NCI-H2029 (cell line): ENCODE results near the gene LRRC18.

Experiments
- DNase-seq: peaks from one replicate; lab custom pipeline; 2025; lab: John Stamatoyannopoulos, UW

The LRRC18 gene

DNA sequence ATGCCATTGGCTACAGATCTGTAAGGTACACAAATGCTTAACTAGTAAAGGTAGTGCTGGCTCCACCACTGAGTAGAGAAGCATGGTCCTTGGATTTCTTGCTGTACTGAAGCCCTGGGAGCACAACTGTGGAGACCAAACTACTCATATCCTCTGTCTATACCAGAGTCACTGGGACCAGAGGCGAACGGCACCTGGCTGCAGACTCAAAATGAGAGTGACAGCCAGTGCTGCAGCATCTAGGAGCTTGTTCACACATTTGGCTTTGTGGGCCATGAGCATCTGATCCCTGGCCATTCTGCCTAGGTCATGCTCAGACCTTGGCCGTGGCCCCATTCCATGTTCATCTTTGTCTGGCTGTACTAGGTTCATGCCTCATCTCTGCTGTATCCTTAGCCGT is 31.9 kb downstream of the LRRC18 start:
- no peak for DNase-seq

DNA sequence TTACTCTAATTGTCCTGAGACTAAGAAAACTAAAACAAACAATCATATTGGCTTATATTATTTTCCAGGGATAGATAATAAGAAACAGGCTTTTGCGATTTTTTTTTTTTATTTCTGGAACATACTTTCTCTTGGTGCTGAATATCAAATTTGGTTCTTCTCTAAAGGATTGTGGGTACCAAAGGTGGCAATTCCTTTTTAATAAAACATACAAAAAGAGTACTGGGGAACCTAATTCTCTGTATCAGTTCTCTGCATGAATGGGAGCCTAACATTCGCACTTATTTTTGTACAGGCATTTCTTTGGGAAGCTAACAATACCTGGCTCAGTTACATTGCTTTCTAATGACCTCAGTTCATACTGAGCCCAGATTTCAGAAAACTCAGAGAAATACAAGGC is 32.8 kb downstream of the LRRC18 start:
- no peak for DNase-seq

DNA sequence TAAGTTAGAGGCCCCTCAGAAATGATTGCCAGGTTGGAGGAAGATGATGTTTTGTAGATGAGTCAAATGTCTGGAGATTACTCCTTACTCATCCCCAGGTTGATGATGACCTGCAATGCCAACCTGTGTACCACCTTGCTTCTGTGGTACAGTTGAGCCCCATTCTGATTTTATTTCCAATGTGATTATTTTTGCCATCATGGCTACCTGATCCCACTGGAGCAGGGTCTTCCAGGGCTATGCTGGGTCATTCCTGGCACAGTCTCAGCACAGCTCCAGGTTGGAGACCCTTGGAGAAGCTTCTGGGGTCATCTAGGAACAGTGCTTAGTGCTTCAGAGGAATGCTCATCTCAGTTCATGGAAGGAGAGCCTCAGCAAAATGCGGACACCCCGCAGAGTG is 34.3 kb downstream of the LRRC18 start:
- no peak for DNase-seq

DNA sequence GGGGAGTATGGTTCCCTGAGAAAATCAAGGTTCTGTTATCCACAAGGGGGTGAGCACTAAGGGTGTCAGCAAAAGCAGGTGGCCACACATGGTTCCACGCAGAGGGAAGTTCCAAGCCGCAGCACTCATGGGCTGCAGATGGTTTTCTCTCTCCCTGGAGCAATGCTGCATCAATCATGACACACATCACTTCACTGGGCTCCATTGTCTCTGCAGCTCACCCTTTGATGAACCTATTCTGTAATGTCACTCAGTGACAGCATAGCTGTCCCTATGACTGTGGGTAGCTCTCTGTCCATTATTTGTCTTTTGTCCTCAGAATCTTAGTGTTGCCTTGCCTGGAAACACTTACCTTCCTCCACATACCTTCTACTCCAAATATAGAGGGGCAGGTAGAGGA is 34.8 kb downstream of the LRRC18 start:
- DNase-seq: no peak

DNA sequence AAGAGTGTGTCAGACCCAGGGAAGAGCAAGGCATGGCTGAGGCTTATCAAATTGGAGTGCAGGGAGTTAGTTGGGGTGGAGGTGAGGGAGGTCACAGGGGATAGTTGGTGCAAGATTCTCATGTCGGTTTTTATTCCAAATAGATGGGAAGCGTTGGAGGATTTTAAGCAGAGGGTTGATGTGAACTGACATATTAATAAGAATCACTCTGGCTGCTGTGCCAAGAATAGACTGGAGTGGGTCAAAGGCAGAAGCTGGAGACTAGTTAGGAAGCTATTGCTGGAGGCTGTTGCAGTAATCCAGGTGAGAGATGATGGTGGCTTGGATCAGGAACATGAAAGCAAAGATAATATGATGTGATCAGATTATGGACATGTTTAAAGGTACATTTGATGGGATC is 36.5 kb downstream of the LRRC18 start:
- no peak for DNase-seq

DNA sequence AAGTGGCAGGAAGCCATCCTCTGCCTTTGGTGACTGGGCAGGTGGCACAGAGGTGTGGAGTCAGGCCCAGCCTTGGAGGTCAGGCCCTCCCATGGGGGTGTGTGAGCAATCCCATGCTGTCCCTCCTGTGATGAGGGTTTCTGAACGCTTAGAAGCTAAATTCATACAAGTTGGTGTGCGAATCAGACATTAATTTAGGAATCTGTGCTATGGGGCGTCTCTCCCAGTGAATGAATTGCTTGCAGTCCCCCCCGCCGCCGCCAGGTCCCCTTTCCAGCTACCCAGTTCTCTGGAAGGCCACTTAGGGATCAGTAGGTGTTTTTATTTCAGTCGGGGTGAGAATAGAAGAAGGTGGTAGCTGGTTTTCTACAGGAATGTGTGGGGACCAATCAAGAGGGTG is 37.5 kb downstream of the LRRC18 start:
- no peak for DNase-seq

DNA sequence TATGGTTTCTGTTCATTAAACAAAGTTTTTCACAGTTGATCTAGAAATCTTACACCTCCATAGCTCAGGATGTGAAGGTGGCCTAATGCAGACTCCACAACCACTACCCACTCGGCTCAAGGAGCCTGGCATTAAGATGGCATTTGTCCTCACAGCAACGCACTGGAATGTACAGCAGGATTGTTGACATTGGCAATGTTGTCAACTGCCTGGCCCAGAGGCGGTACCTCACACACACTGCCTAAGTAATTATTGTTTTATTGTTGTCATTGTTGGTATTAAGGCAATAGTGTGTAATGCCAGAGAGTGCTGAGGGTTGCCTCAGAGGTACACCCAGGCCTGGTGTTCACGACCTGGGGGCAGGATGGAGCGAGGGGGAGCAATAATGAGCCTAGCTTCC is 38.3 kb downstream of the LRRC18 start:
- DNase-seq: no peak

DNA sequence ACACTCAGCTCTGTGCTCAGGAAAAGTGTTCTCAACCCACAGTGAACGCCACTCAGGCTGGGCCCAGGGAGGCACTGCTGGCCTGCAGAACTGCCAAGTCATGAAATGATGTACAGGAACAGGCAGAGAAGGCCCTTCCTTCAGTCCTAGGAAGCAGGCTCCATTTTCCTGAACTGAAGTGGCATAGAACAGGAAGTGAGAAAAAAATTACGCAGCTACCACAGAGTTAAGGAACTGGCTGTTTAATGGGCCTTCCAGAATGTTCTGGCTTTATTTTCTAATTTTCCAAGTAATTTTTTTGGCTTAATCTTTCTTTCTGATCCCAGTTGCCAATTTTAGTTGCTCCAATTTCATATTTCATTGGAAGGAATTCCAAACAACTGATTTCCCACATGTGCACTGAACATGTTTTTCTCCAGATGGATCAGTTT is 39.3 kb downstream of the LRRC18 start:
- no peak for DNase-seq

DNA sequence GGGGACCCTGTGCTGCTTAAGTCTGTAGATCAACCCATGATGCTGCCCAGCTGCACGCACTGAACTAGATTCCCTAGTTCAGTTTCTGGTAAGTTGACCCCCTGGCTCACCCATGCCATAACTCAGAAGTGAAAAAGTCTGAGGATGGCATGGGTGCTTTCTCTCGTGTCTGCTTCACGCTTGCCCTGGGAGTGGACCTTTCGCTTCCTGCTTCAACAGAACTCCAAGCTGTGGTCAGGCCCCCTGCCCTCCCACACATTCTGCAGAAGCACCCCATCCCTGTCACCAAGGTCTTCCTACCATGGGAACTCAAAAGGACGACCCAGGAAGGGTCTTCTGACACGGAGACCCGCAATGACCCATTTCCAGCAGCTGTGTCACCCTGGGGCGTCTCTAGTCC is 39.9 kb downstream of the LRRC18 start:
- no peak for DNase-seq

DNA sequence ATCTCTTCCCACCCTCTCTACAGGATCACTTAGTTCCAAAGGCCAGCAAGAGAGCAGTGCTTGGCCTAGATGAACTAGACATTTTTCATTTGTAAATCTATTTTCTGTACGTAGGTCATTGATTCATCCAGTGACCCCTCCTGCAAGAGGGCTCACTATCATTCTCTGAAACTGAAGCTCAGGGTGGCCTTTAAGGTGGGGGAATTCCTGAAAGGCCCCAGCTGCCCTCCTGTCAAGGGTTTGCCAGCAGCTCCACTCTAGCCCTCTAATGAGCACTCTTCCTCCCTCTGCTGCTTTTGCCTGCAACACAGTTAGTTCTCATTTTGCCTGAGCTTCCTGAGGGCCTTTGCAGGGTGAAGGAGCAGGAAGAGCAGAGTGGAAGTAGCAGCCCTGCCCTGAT is 41.2 kb downstream of the LRRC18 start:
- DNase-seq: no peak

DNA sequence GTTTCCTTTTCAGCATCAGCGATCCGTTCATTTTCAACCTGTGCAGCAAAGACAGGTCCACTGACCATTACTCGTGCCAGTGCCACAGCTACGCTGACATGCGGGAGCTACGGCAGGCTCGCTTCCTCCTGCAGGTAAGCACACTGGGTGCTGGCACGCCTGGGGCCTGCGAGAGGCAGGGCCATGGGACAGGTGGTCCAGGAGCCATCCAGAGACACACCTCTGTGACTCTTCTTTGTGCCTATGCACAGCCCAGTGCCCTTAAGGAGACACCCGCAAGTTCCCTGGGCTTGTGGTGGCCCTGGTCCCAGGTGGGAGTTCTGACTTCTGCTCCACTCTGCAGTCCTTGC is 42.2 kb downstream of the LRRC18 start:
- no peak for DNase-seq

DNA sequence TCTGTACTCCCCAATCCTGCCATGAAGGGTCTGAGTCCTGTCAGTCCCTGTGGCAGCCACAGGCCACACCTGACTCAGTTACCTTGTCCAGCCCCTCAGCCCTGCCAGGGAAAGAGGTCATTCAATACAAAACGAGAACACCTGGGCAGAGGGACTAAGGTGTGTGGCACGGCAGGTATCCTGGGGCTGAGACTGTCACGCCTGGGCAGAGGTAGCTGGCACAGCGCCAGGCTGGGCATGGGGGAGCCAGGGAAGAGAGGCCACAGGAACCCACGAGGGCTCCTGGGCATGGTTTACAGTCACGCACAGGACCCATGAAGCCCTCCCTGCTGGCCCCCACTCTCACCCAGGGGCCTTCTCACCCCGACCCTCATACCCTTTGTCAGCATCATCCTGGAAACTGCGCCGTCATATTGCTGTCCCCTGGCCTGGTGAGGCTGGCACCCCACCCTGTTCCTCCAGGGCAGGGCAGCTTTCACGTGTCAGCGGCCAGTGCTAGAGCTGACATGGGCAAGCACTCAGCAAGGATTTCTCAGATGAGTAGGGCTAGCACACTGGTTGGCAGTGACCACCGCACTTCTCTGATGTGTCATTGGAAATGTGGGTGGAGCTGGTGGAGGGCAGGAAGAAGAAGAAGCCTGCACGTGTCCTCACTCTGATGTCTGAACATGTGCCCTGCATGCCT is 42.7 kb downstream of the LRRC18 start:
- no peak for DNase-seq

DNA sequence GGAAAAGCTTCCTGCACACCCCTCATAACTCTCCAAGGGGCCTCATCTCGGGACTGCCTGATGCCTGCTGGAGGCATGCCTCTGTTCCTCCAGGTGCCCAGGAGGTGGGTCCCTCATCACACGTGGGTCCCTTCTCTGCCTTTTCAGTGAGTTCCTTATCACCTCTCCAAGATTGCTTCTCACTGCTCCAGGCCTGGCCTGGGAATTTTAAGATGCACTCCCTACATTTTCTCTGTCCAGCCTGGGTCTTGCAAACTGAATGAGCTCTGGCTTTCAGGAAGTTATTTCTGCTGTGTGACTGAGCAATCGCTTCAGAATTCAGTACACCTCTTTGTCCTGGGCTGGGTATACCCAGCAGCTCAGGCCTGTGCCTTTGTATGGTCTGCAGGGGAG is 43.8 kb downstream of the LRRC18 start:
- no peak for DNase-seq

DNA sequence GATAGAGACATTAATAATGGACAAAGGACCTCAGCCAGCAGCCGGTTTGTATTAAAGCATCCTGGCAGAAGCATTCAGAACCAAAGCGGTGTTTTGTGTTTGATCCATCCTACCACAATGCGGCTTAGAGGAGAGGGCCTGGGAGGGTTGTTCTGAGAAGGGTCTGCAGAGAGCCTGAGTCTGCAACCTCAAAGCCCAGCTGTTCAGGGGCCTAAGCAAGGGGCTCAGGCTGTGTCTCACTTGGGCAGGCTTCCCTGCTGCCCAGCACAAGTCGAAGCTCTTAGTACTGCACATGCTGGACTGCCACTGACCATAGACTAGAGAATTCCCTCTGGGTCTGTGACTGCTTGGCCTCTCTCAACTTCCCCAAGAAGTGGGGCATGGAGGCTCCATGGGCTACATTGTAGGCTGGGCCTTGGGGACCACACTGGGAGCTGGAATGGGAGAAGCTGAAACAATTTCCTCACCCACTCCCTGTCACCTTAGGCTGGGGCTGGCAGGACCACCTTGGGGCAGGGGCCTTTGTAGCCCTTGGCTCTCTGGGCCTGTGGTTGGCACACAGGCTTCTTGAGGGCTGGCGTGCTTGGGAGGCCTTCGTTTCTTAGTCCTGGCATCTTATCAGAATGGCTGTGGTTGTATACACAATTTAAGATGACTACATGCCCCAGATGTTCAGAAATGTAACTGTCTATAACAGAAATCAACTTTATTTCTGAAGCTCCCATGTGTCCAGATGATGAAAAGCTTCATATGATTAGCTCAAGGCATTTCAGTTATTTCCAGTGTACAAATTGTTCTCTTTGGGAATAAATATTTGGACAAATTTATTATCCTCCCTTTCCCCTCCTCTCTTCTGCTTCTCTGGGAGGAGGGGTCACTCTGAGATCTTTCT is 44.5 kb downstream of the LRRC18 start:
- no peak for DNase-seq

DNA sequence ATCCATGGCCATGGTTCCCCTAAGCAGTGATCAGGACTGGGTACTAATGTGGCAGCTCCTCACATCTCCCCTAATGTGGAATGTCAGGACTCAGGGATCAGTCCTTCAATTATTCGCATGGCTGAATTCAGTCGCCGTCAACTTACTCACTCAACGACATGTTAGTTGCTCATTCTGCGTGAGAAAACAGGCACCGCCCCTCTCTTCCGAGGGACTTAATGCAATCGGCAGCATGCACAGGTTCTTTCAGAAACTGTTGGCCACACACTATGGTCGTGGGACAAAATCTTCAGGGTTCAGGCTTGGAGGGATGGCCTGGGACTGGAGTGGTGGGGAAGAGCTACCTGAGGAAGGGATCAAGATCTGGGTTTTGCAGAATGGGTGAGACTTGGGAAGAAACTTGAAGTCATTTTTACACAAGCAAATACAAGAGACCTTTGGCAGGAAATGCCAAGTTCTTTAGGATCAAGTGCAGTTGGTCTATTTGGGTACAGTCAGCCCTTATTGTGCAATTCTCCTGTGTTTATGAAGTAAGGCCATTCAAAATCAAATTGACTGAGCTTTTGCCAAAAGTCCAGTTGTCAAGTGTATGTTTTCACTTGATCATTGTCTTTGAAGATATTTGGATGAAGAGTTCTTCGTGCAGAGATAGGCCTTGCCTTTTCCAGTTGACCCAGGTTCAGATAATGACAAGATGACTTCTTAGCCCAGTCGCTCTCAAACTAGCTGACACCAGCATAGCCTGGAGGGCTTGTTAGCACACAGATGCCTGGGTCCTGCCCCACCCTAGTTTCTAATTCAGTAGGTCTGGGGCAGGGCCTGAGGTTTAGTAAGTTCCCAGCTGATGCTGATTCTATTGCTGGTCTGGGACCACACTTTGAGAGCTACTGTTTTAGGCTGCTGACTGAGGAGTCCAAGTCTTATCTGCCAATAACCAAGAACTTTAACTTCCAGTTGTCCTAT is 48.5 kb downstream of the LRRC18 start:
- DNase-seq: no peak

DNA sequence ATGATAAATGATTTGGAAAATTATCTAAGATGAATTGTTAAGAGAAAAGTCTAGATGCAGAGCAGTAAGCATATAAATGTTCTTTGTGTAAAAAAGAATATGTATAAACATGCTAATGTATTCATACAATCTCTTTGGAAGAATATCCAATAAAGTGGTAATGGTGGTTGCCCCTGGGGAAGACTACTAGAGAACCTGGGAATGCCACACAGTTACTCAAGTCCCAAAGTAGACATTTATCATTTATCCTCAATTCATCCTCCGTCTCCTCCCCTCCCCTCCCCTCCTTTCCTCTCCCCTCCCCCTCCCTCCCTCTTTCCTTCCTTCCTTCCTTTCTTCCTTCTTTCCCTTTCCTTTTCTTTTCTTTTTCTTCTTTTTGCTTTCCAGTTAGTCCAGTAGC is 51.7 kb downstream of the LRRC18 start:
- DNase-seq: no peak

DNA sequence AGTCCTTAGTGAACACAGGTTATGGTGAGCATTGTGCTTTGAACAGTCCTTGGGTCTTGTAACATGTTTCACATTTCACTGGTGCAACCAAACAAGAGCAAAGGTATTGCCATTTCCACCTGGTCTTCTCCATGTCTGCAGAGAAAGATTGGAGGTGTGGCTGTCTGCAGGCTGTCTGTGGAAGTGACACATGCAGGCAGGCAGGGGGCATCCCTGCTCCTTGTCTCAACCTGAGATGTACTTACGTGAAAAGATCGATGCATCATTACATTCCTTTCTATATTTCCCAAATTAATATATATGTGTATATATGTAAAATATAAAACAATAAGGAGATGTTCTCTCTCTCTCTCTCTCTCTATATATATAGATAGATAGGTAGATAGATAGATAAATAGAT is 54.3 kb downstream of the LRRC18 start:
- DNase-seq: no peak

DNA sequence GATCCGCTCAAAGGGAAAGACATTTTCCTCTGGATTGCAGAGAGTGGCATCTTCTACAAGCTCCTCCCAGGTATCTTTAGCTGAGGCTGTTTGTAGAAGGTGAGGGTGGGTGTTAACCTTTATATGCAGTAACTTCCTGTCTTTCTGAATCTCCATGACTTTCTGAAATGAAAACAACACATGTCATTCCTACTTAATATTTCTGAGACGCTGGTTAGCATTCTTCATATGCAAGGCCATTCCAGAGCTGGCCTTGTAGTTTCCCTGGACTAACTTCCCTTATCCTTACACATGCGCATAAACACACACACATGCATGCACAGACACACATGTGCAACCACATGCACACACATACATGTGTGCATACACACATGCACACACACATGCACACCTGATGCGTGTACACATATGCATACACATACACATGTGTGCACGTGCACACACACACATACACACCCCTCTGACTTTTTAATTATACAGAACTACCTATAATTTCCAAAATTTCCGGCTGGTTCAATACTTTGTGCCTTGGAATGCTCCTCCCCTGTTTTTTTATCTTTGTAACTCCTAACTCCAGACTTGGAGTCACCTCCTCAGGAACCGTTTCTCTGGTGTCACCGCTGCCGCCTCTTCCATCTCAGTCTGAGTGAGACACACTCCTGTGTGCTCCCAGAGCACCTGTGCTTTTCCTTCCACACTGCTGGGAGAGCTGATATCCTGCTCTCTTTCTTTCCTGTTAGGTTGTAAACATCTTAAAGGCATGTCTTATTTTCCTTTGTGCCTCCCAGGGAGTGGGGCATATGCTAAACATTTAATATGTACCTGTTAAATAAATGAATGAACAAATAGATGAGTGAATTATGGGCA is 55.2 kb downstream of the LRRC18 start:
- no peak for DNase-seq

DNA sequence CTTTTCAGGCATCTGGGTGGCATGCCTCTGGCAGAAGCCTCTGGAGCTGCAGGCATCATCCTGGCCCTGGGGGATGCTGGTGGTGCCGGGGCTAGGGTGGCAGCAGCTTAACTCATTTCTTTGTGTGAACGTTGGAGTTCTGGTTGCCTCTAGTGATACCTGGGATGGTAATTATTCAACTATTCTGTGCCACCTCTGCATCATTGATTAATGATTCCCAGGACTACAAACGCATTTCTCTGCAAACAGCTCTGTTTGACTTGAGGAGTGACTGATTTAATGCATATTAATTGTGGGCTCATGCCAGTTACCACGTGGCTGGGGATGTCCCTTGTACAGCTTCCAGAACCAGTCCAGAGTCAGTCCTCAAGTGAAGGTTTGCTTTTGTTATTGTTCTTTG is 55.9 kb downstream of the LRRC18 start:
- DNase-seq: no peak

DNA sequence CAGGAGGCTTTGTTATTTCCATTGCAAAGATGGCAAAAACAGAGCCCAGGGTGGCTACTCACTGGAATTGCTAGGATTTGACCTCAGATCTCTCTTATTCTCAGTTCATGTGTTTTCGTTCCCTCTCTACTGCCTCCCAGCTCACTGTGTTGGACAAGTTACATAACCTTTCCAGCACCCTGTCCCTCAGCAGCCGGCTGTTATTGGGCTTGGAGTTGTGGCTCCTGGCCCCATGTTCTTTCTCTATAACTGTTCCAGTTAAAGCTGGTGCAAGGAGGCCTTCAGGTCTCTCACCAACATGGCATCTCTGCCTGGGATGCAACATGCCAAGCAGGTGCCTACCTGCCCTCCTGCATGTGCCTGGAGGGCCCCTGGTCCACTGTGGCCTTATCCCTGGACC is 56.8 kb downstream of the LRRC18 start:
- no peak for DNase-seq

DNA sequence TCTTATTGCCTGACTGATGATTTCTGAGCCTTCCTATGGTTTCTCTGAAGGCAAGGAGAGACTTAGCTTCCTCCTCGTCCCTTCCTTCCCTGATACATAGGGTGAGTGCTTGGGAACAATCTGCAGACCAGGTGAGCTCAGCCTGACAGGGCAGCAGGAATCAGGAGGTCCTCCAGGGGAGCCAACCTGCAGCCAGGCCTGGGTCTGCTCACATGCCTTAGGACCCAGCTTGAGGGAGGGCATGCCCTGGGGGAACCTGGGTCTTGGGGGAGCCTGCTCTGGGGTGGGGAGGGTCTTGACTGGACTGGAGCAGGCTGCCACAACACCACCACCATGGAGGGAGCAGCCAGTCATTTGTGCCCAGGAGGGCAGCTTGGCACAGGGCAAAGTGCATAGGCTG is 57.7 kb downstream of the LRRC18 start:
- DNase-seq: no peak
